ENCODE results near the gene MCAM. TPM values are rescaled to one million over a fixed set of nuclear protein-coding genes. Genes with fewer than 3 reads are reported as not detected.

The MCAM gene
- total and polyA plus RNA-seq, 7 experiments from 2014 or later = 0.08 to 5.1 (median 0.60) TPM; not detected in 1

DNA sequence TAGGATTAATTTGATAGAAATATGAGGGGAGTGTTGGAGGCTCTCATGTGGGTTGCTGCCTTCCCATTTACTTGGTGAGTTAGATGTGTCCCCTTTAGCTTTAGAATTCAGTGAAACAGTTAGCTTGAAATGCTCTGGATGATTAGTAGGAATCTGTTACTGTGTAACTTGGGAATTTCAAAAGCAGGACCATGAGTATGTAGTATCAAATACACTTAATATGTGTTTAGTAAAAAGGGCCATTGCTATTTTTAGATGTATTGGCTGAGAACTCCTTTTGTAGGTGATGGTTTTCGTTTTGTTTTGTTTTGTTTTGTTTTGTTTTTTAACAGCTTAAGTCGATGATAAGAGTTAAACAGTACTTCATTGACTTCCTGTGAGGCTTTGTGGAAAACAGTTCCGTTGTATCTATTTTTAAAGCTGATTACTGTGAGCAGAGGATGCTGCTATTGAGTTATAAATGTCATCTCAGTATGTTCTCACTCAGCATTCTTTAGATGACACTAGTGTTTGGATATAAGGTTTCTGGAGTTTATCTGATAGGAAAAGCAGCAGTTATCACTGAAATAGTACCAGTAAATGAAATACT is 53.5 kb downstream of the MCAM start:
- Mint-ChIP-seq H3K36me3 (peaks cover 0 to 14% (median 0%) of the 10 kb centered on the region in 5 donors), H3K27me3 (no peaks in the 10 kb centered on the region), H3K4me1 (peaks cover 27 to 51% (median 43%) of the 10 kb centered on the region in 7 donors), H3K4me3 (no peak overlapping the region), H3K27ac (no peak overlapping the region), H3K9me3 (peaks cover 0 to 1% (median 0%) of the 10 kb centered on the region in 11 donors)
- no peaks in the 10 kb centered on the region for H3K9me3 ChIP-seq (ENCODE audit: control insufficient read depth in 2 of 3, low read length in 3 of 3)
- peaks cover 45 to 87% of the 10 kb centered on the region in 2 donors for H3K4me1 ChIP-seq (ENCODE audit: control insufficient read depth in 2 of 2, insufficient read depth in 2 of 2, low read length in 2 of 2)
- intact Hi-C loops (cut with micrococcal nuclease) = loop anchor here (1.0 to 5.0 kb wide), 4 partner anchors 21 to 156 kb away; partner anchors contain the start of genes CBL (in 2 of the 2) and C2CD2L (in 1 of the 2)
- ATAC-seq = peak; percentile 75
- H3K27me3 ChIP-seq (ENCODE audit: control insufficient read depth in 2 of 2, insufficient read depth in 2 of 2, low read length in 2 of 2) = no peaks in the 10 kb centered on the region
- peak in 6 of 9 donors; percentile 37 to 68 (median 54) for DNase-seq
- ChIA-PET POLR2A (interaction anchor here (0.7 to 6.5 kb wide), 10 partner anchors 10 to 173 kb away, joined by 3 to 49 read pairs (median 4); partner anchors contain the start of genes C2CD2L and CBL), CTCF (interaction anchor here (0.6 to 2.9 kb wide), 10 partner anchors 9 to 60 kb away, joined by 3 to 18 read pairs (median 4); partner anchors contain the start of gene CBL)
- H3K4me3 ChIP-seq (ENCODE audit: low read length) = peak overlapping the region; percentile 22
- peak overlapping the region; percentile 56 for H3K27ac ChIP-seq (ENCODE audit: low read depth, low read length)
- H3K36me3 ChIP-seq (ENCODE audit: control insufficient read depth in 2 of 3, insufficient read depth in 3 of 3, low read length in 3 of 3) = no peaks in the 10 kb centered on the region

GRCh38 chr11:119262668-119263351 is 54.1 kb downstream of the MCAM start:
- peak; percentile 45 for ATAC-seq
- POLR2A ChIA-PET = interaction anchor here (0.9 to 6.5 kb wide), 9 partner anchors 10 to 156 kb away, joined by 3 to 49 read pairs (median 4); partner anchors contain the start of genes C2CD2L and CBL
- no peaks in the 10 kb centered on the region for H3K27me3 ChIP-seq (ENCODE audit: control insufficient read depth in 2 of 2, insufficient read depth in 2 of 2, low read length in 2 of 2)
- CTCF ChIA-PET = interaction anchor here (1.0 to 2.9 kb wide), 7 partner anchors 10 to 57 kb away, joined by 3 to 18 read pairs (median 4); partner anchors contain the start of gene CBL
- H3K36me3 ChIP-seq (ENCODE audit: control insufficient read depth in 2 of 3, insufficient read depth in 3 of 3, low read length in 3 of 3) = no peaks in the 10 kb centered on the region
- Mint-ChIP-seq H3K27me3 (no peaks in the 10 kb centered on the region), H3K27ac (no peak overlapping the region), H3K36me3 (peaks cover 0 to 14% (median 3%) of the 10 kb centered on the region in 5 donors), H3K4me3 (no peak overlapping the region), H3K9me3 (peaks cover 0 to 4% (median 0%) of the 10 kb centered on the region in 11 donors), H3K4me1 (peaks cover 21 to 51% (median 40%) of the 10 kb centered on the region in 7 donors)
- H3K4me3 ChIP-seq (ENCODE audit: low read length) = peak overlapping the region; percentile 22
- H3K4me1 ChIP-seq (ENCODE audit: control insufficient read depth in 2 of 2, insufficient read depth in 2 of 2, low read length in 2 of 2) = peaks cover 52 to 87% of the 10 kb centered on the region in 2 donors
- H3K27ac ChIP-seq (ENCODE audit: low read depth, low read length) = peak overlapping the region; percentile 56
- H3K9me3 ChIP-seq (ENCODE audit: control insufficient read depth in 2 of 3, low read length in 3 of 3) = no peaks in the 10 kb centered on the region
- DNase-seq = peak in 1 of 9 donors; percentile 20
- intact Hi-C loops (cut with micrococcal nuclease) = loop anchor here (1.0 to 5.0 kb wide), 4 partner anchors 21 to 156 kb away; partner anchors contain the start of genes CBL (in 2 of the 2) and C2CD2L (in 1 of the 2)

- POLR2A ChIA-PET = interaction anchor here (0.9 to 1.4 kb wide), 5 partner anchors 10 to 52 kb away, joined by 3 to 6 read pairs (median 4); no protein-coding TSS in a partner anchor
- Mint-ChIP-seq H3K27me3 (no peaks in the 10 kb centered on the region), H3K27ac (peak overlapping the region in 8 of 9 donors; percentile 10 to 96 (median 89)), H3K9me3 (peaks cover 0 to 4% (median 0%) of the 10 kb centered on the region in 11 donors), H3K4me3 (peak overlapping the region in 9 of 10 donors; percentile 1 to 81 (median 46)), H3K36me3 (peaks cover 0 to 24% (median 11%) of the 10 kb centered on the region in 5 donors), H3K4me1 (peaks cover 8 to 61% (median 40%) of the 10 kb centered on the region in 7 donors)
- Histone ChIP-seq H3K9me3 (ENCODE audit: control insufficient read depth in 2 of 3, low read length in 3 of 3) (no peaks in the 10 kb centered on the region), H3K36me3 (ENCODE audit: control insufficient read depth in 2 of 3, insufficient read depth in 3 of 3, low read length in 3 of 3) (no peaks in the 10 kb centered on the region), H3K27ac (ENCODE audit: low read depth, low read length) (no peak overlapping the region), H3K4me3 (ENCODE audit: low read length) (peak overlapping the region; percentile 2), H3K27me3 (ENCODE audit: control insufficient read depth in 2 of 2, insufficient read depth in 2 of 2, low read length in 2 of 2) (no peaks in the 10 kb centered on the region), H3K4me1 (ENCODE audit: control insufficient read depth in 2 of 2, insufficient read depth in 2 of 2, low read length in 2 of 2) (peaks cover 43 to 66% of the 10 kb centered on the region in 2 donors)
- intact Hi-C loops (cut with micrococcal nuclease) = loop anchor here in 1 of 2 donors (1.0 kb wide), 1 partner anchor 7 kb away; no protein-coding TSS in a partner anchor
- ATAC-seq = no peak
- no peak for DNase-seq
- CTCF ChIA-PET = interaction anchor here (1.3 to 1.6 kb wide), 3 partner anchors 25 to 65 kb away, joined by 4 to 9 read pairs (median 5); no protein-coding TSS in a partner anchor
Measured at GRCh38 chr11:119258983-119259382, 57.9 kb downstream of the MCAM start.

Small RNA genes within 50 kb of the gene (microRNA-seq; reads per million reads assigned to microRNA genes)
- not detected for gene MIR6756 (ENCODE audit: borderline microRNAs expressed)

Other genes with a start within 250 kb of the MCAM start
- 10 to 100 TPM; 39.0 to 73.9 (median 57.1) TPM for gene VPS11, start 249.3 kb downstream of the MCAM start, total RNA-seq
- 10 to 100 TPM; 40.3 to 72.1 TPM for gene VPS11, start 249.3 kb downstream of the MCAM start, polyA plus RNA-seq
- 10 to 100 TPM in 1 of 5 experiments, 1 to 10 TPM in 4; 6.7 to 25.4 (median 7.7) TPM for gene HMBS, start 232.2 kb downstream of the MCAM start, total RNA-seq
- gene HMBS, start 232.2 kb downstream of the MCAM start, polyA plus RNA-seq = 10 to 100 TPM; 20.8 to 25.3 TPM
- 10 to 100 TPM; 21.9 to 63.9 (median 37.9) TPM for gene DPAGT1, start 215.3 kb downstream of the MCAM start, total RNA-seq
- gene DPAGT1, start 215.3 kb downstream of the MCAM start, polyA plus RNA-seq = 10 to 100 TPM; 25.0 to 32.6 TPM
- 10 to 100 TPM; 24.7 to 40.7 (median 36.1) TPM for gene C2CD2L, start 209.8 kb downstream of the MCAM start, total RNA-seq
- 10 to 100 TPM in 1 of 2 donors, 1 to 10 TPM in 1; 2.7 to 10.2 TPM for gene C2CD2L, start 209.8 kb downstream of the MCAM start, polyA plus RNA-seq
- gene HINFP, start 195.6 kb downstream of the MCAM start, total RNA-seq = 10 to 100 TPM; 30.7 to 79.7 (median 42.7) TPM
- 10 to 100 TPM; 14.7 to 24.1 TPM for gene HINFP, start 195.6 kb downstream of the MCAM start, polyA plus RNA-seq
- gene ABCG4, start 168.1 kb downstream of the MCAM start, total RNA-seq = under 1 TPM in 1 of 5 experiments, not detected in 4; 0.13 TPM
- gene ABCG4, start 168.1 kb downstream of the MCAM start, polyA plus RNA-seq = not detected
- gene NLRX1, start 148.4 kb downstream of the MCAM start, total RNA-seq = 10 to 100 TPM in 2 of 5 experiments, 1 to 10 TPM in 3; 8.3 to 19.5 (median 9.8) TPM
- 10 to 100 TPM in 1 of 2 donors, 1 to 10 TPM in 1; 6.5 to 10.6 TPM for gene NLRX1, start 148.4 kb downstream of the MCAM start, polyA plus RNA-seq
- gene NHERF4, start 131.7 kb downstream of the MCAM start, total RNA-seq = 1 to 10 TPM in 3 of 5 experiments, under 1 TPM in 2; 0.19 to 2.2 (median 1.2) TPM
- not detected for gene NHERF4, start 131.7 kb downstream of the MCAM start, polyA plus RNA-seq
- 10 to 100 TPM; 37.0 to 51.8 (median 40.5) TPM for gene CBL, start 110.8 kb downstream of the MCAM start, total RNA-seq
- 10 to 100 TPM; 17.5 to 18.0 TPM for gene CBL, start 110.8 kb downstream of the MCAM start, polyA plus RNA-seq
- 10 to 100 TPM; 16.9 to 28.3 (median 18.9) TPM for gene RNF26, start 17.4 kb upstream of the MCAM start, total RNA-seq
- 10 to 100 TPM; 50.3 to 59.1 TPM for gene RNF26, start 17.4 kb upstream of the MCAM start, polyA plus RNA-seq
- not detected for gene C1QTNF5, start 23.8 kb upstream of the MCAM start, total RNA-seq
- gene C1QTNF5, start 23.8 kb upstream of the MCAM start, polyA plus RNA-seq = not detected
- not detected for gene MFRP, start 29.6 kb upstream of the MCAM start, total RNA-seq
- not detected for gene MFRP, start 29.6 kb upstream of the MCAM start, polyA plus RNA-seq
- 1 to 10 TPM in 1 of 5 experiments, under 1 TPM in 4; 0.07 to 1.1 (median 0.43) TPM for gene USP2, start 64.6 kb upstream of the MCAM start, total RNA-seq
- under 1 TPM; 0.26 to 0.50 TPM for gene USP2, start 64.6 kb upstream of the MCAM start, polyA plus RNA-seq
- 1 to 10 TPM in 1 of 5 experiments, not detected in 4; 2.2 TPM for gene THY1, start 106.0 kb upstream of the MCAM start, total RNA-seq
- gene THY1, start 106.0 kb upstream of the MCAM start, polyA plus RNA-seq = not detected

All from naive thymus-derived CD4-positive, alpha-beta T cell (primary cell).